GM19397 (cell line): ENCODE measurements around the gene ATP5MC3.
A peak's percentile ranks its signal among the peaks of the same experiment; 100 is the strongest.

Source experiments
- ATAC-seq: cut with Tn5 transposase; IDR thresholded peaks from one replicate; pipeline ENCODE4 v1.9.1; 2021; ENCODE audit warnings: mild to moderate bottlenecking, moderate library complexity; ENCODE audit not compliant: unreplicated experiment

ATP5MC3 gene

DNA sequence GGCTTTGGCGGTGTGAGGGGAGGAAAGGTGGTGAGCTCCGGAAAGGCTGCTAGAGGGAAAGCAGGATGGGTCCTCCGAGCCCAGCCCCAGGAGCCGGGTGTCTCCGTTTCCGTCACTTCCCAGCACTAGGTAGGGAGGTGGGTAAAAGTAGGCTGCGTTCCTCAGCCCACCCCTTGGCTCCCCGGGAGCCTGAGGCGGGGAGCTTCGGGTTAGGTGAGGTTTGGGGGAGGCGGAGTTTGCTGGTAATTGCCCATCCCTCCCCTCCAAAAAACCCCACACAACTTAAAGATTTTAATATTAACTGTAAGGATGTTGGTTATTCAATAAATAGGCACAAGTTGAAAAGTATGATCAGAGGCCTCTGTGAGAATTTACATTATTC, 13.0 kb downstream of the ATP5MC3 start:
- ATAC-seq, result peak; percentile 16

DNA sequence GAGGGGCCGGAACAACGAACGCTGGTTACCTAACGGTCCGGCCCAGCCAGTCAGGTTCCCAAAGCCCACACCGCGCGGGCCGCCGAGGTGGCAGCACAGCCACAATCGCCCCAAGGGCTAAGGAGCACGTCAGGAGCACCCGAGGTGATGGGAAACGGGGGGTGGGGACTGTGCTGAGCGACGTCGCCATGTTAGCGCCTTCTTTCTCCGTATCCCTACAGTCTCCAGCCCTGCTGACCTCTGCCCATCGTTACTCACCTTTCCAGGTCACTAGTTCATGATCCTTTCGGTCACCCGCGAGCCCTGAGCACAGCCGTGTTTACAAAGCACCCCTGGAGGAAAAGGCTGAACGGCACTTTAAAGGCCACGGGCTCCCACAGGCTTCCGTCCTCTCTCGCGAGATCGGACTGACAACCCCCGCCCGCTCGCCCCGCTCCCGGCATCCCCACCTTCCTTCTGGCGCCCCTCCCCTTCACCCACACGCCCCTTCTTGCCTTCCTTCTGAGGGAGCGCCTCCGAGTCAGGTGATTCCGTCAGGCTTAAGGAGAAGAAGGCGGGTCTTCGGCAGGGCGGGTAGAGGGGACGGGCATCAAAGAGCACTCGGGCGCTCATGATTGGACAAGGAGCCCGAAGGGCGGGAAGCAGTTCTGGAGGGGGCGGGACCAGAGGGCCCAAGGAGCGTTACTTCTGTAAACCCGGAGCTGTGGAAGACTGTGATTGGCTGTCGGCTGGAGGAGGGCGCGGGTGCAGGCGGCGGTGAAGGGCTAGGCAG, 13.5 kb downstream of the ATP5MC3 start, which contains the start of gene ATF2:
TSS of gene ATF2 (minus strand) at position 412 of the 772 bp plus-strand sequence. CDS start 31,760 bp downstream, outside the sequence.
- ATAC-seq, result peak; percentile 96

DNA sequence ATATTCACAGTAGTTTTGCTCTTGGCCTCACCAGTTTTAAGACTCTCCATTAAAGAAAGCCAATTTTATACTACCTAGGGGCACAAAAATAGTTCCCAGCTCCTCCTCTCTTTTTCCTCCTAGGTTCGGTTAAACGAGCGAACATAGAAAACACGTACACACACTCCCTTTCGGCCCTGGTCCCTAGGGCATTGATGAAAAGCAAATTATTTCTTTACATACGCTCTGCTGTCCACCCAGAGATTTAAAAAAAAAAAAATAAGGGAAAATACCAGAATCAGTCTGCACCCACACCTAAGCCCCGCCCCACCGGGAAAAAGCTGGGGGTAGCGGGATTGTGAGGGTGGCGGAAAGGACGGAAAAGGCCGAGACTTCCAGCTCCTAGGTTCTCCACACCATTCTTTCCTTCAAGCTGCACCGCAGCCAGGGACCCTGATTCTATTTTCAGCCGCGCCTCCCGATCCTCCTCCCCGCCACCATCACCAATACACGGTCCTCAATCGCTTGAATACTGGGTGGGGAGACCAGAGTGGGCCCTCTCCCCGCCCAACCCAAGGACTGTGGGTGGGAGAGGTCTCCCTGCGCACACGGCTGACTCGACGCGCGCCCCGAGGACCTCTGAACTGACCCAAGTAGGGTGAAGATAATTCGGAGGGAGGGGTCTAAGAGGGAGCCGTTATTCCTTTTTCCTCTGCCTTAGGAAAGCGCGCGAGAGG, 14.3 kb downstream of the ATP5MC3 start:
- ATAC-seq, result peak; percentile 0

DNA sequence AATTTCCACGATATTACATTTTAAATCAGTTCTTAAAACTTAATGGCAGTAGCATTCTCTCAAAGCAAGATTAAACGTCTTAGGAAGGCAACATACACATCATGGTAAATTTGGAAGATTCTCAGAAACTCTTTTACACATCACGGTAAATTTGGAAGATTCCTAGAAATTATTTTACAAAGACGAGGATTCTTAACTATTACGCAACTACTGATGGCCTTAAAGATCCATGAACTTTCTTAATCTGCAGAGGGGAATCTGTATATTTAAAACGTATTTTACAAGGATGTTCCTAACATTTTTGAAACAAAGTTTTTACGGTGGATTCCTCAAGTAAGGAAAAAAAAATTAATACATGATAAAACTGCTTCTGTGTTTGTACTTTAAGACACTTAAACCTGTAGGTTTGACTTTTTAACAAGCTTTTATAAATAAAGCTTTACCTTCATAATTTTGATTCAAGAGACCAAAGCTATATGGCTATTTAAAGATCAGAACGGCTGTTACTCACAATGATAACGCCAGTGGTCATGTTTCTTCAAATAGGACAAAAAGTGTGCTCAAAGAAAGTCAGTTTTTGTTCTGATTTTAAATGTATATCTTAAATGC, 15.2 kb downstream of the ATP5MC3 start:
- no peak for ATAC-seq

DNA sequence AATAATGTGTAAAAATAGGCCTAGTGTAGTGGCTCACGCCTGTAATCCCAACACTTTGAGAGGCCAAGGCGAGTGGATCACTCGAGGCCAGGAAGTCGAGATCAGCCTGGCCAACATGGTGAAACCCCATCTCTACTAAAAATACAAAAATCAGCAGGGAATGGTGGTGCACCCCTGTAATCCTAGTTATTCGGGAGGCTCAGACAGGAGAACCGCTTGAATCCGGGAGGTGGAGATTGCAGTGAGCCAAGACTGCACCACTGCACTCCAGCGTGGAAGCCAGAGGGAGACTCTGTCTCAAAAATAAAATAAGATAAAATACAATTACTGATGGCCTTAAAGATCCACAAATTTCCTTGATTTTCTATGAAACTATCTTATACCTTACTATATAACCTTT, 17.3 kb downstream of the ATP5MC3 start:
- ATAC-seq, result no peak

DNA sequence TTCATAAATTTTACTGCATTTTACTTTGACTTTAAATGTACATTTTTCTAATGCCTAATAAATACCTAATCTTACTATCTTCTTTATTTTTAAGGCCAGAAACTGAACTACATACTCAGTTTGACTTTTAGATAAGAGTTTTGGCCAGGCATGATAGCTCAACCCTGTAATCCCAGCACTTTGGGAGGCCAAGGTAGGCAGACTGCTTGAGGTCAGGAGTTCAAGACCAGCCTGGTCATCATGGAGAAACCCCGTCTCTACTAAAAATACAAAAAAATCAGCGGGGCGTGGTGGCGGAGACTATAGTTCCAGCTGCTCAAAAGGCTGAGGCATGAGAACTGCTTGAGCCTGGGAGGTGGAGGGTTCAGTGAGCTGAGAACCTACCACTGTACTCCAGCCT, 22.6 kb downstream of the ATP5MC3 start:
- ATAC-seq, result no peak

DNA sequence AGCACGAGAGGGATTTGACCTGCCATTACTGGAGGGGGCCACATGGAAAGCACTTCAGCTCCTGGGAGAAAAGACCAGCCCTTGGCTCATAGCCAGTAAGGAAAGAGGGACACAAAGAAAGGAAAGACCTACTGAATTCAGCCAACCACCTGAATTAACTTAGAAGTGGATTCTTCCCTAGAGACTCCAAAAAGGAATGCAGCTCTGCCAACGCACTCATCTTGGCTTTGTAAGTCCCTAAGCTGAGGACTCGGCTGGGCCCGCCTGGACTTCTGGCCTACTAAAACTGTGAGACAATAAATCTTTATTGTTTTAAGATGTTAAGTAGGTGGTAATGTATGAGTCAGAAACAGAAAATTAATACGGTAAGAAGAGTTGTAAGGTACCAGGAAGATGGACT, 25.0 kb downstream of the ATP5MC3 start:
- no peak for ATAC-seq

DNA sequence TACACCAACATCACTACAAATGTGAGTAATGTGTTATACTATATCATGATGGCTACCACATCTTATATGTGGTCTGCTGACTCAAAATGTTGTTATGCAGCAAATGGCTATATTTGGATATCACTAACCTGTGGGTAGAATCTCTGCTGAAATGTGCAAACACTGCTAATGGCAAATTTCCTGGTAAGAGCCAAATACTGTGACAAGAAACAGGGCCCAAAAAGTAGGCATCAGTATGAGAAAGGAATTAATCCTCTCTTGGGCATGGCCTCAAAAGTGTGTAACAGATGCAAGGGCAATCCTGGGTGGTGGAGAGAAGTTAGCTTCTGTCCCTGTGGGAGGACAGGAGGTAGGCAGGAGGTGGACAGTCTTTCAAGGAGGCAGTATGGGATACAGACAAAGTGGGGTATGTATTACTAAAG, 26.8 kb downstream of the ATP5MC3 start:
- ATAC-seq, result no peak

DNA sequence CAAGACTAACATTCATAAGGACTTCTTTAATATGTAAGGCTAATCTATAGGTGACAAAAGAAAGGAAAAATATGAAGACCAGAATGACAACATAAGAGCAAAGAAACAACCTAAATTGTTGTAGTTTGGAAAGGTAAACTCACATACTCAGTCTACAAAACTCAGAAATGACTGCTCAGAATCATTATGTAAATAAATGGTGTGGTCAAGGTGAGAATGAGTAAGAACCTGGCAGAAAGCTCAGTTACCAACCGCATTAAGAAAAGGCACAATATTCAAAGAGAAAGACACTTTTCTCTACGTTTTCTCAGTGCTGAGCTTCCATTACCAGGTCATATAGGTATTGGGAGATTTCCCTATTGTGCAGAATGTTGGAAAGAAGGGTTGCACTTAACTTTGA, 29.3 kb downstream of the ATP5MC3 start:
- ATAC-seq, result peak; percentile 75

DNA sequence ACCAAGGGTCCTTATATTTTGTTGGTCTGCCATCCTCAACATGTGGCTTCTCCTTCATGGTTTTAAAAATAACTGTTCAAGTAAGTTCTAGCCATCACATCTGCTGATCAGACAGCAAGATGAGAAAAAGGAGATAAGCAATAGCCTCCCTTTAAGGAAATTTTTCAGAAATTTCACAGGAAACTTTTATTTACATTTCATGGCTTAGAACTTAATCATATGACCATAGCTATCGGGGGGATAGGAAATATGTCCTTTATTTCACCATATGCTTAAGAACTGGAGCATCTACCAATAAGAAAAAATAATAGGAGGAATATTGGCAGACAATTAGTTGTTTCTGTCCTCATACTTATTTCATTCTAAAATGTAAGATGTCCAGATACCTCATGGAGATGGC, 29.7 kb downstream of the ATP5MC3 start:
- ATAC-seq, result no peak

DNA sequence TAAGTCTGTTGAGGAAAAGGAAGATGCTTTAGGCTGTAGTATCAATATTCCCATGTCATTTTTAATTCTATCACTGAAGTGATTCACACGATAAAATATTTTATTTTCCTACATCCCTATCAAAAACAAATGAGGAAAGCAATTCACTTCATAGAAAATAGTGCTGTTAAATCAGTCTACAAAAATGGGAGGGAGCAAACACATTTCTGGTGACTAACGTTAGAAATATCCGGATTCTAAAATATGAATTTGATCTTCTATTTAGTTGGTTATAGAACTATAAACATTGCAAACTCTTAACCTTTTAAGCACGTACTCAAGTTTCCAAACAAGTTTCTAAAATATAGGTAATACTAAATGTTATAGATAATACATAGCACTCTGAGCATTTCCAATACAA, 34.3 kb downstream of the ATP5MC3 start:
- ATAC-seq, result no peak

DNA sequence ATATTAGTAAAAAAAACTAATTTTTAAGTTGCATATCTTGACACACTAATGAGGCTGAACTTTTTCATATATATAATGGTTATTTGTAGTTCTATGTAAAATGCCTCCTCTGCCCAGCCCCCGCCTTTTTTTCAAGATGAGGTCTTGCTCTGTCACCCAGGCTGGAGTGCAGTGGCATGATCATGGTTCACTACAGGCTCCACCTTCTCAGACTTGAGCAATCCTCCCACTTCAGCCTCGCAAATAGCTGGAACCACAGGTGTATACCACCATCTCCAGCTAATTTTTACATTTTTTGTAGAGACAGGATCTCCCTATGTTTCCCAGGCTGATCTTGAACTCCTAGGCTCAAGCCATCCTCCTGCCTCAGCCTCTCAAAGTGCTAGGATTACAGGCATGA, 37.8 kb downstream of the ATP5MC3 start:
- ATAC-seq, result no peak

DNA sequence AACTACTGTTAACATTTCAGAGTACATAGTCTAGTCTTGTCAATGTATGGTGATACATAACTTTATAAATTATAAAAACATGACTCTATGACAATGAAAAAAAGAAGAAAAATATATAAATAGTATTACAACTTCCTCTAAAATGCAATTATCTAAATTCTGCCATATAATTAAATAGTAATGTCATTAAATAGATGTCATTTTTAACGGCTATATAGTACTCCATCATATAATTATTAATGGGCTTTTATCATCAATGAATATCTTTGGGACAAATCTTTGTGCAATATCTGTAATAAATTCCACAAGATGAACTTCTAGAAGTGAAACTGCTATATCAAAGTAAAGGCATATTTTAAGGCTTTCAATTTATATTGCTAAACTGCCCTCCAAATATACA, 38.3 kb downstream of the ATP5MC3 start:
- no peak for ATAC-seq

DNA sequence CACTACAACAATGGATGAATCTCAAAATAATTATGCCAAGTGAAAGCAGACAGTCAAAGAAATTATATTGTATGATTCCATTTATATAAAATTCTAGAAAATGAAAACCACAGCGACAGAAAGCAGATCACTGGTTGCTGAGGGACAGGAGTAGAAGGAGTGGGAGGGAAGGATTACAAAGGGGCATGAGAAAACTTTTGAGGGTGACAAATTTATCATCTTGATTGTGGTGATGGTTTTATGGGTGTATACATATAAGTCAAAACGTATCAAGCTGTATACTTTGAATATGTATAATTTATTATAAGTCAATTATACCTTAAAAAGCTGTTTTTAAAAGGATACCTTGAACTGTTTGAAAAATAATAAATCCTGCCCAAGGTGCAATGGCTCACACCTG, 41.2 kb downstream of the ATP5MC3 start:
- ATAC-seq, result no peak

DNA sequence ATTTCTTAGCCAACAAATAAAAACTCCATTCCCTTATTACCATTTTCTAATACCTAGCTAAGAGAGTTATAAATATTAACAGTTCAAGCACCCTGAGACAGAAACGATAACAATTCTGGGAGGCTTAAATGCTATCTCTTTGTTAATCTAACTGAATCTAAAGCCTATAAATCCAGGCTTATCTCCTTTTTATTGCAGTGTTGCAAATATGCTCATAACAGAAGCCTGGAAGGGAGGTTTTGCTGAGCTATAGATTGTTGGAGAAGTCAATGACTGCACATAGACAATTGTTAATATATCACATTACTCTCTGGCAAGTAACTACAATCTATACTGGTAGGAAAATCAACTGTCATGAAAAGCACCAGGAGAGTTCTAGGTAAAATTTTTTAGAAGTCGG, 43.7 kb downstream of the ATP5MC3 start:
- no peak for ATAC-seq

DNA sequence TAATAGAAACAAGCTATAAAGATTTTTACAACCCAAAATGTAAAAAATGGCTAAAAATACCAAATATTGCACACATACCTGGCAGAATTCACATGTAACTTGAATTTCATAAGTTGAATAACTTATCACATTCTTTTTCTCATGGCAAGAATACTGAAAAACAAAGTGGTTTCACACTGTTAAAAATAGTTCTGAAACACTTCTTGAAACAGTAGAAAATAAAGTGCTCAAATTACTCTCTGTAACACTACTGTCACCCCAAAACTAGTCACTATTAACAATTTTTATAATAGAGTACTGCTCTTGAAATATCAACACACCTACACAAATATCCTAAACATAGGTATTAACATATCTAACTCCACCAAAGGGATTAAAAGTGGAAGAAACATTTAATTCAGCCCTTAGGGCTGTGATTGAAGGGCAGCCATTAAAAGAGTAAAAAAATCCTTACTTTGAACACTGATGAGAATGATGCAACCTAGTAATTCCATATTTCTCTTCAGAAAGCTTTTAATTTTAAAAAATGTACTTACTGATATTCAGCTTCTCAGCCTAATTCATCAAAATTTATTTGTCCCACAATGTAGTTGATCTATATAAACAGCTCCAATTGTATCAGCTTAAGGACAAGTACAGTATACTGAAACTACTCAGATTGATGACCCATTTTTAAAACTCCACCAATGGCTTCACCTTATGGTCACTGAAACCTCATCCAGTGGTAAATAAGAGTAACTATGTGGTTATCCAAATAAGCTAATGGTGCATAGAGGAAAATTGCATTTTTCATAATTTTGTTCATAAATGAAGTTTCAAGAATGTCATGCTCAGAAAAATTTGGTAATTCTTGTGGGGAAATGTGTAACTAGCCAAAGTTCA, 44.9 kb downstream of the ATP5MC3 start:
- ATAC-seq, result no peak

DNA sequence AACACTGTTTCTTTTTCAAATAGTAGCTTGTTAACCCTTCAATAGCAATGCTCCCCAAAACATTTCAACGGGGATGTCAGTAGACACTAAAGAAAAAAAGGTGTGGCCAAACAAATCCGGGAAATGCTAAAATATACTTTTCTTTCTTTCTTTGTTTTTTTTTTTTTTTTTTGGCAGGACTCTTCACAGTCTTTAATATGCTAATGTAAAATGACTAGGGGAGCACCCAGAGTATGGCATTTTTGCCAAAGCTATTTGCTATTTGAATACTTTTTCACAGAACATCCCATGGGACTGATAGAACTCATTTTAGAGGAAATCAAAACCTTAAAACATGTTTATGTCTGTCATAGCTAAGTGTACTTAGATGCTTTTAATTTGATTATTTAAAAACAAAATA, 45.6 kb downstream of the ATP5MC3 start:
- ATAC-seq, result no peak

DNA sequence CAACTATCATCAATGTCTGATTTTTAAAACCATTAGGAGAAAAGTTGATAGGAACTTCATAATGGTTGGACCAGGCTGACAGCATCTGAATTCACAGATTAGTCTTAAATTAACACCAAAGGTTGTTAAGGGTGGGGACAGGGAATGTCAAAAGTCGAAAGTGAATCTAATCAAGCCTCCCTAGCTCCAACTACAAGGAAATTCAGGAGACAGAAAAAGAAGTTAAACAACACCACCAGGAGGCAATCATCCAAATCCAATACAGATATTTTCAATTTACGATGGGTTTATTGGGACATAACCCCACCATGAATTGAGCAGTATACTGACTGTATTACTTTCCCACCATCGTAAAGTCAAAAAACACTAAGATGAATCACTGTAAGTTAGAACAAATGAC, 46.3 kb downstream of the ATP5MC3 start:
- no peak for ATAC-seq

DNA sequence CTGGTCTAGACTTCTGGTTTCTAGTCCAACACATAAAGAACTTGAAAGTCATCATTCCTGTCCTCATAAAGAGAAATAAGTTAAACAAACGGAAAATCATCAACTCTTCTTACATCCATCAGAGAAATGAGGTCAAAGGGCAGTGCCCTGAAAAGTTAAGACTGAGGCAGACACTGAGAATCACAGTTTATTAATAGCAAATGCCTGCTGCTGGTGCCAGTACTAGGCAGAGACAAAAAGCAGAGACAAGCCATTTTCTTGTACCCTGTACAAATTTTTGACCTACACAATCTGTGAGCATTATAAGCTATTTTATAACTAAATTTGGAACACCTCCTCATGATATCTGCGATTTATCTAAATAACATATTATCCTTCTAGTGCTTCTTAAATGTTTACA, 50.3 kb downstream of the ATP5MC3 start:
- ATAC-seq, result no peak

DNA sequence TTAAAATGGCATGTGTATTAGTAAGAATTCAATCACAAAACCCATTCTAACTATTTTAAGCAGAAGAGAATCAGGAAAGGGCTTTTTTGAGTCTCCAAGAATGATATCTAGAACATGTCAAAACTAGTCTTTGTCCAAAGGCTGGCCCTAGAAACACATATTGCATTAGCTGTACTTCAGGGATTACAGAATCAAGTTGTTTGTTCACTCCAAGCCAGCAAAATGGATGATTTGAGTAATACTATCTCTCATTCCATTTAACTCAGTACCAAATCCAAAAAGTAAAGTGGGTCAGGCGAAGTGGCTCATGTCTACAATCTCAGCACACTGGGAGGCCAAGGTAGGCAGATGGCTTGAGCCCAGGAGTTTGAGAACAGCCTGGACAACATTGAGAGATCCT, 54.8 kb downstream of the ATP5MC3 start:
- no peak for ATAC-seq
